NCI-H1105 treated with DMSO at 0.1 percent for 48 hours (cell line): Measurements from ENCODE around the gene AMBP.

Source experiments
- DNase-seq: peaks from one replicate; lab custom pipeline; 2025; lab: John Stamatoyannopoulos, UW

Gene AMBP

DNA sequence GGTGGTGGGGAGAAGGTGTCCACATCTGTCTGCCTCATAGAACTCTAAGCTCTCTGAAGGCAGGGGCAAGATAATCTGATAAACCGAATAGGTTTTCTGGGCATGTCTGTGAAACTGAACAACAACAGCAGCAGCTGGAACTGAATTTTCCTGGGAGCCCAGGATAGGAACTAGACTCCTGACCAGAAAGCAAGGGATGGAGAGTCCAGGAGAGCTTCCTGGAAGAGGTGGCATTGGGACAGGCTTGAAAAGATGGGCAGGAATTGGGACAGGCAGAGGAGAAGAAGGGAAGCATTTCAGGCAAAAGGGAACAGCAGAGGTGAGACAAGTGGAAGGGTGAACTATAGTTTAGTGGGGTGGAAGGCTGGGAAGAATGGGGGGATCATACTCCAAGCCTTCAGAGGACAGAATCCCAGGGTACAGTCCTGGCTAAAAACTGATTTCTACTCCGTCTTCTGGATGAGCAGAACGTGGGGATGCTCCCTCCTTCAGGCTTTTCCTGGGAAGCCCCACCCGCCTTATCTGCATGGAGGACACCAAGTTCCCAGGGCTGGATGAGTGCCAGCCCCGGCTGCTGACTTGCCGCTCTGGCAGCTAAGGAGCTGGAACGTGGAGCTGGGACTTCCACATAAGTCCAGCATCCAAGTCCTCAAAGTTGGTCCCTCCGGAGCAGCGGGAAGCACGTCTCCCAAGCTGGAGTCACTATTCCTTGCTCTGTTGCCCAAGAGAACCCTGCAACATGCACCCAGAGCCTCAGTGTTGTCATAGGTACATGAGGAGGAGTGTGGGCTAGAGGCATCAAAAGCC lies 34.9 kb upstream of the AMBP start:
- DNase-seq: no peak

DNA sequence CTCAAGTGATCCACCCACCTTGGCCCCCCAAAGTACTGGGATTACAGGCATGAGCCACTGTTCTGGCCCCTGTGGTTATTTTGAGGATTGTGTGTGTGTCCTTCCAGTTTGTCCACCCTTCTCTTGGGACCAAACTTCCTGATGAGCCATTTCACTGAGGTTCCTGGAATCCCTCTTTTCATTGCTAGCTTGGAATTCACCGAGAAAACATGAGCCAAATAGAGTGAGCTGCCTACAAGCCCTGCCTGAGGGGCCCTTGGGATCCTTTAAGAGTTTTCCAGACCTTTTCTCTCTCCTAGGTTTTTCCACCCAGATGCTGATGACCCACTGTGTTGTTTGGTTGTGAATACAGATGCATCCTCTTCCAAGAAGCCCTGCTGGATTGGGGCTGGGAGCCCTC lies 34.2 kb upstream of the AMBP start:
- DNase-seq: no peak

DNA sequence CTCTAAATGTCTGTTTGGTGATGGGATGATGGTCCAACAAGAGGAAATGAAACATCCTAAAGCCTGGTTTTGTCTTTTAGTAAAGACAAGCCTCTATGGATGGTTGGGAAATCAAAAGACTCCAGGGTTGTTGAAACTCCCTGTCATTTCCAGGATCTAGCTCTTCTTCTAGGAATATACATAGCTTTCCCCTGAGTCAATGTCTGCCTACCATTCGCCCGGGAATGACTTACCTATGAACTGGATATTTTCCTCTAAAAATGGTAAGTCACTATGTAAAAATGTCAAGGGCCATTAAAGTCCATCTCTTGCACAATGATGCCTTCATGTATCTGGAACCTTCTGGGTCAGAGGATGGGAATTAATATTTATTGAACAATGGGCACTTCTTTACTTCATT lies 32.1 kb upstream of the AMBP start:
- no peak for DNase-seq

DNA sequence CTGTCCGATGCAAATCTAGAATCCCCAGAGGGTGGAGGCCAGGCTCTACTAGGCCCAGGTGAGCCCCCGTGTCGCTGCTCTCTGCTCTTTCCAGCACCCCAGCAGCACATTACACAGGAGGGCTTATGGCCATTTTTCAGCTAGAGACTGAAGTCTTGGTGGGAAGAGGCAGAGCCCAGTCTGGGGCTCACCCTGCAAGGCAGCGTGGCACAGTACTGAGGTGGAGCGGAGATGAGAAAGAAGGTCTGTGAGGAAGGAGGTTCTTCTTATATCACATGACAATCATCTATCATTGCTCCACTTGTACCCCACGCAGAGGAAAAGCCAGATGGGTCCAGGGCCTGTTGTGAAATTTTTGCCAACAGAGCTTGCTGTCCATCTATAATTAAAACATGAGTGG lies 31.0 kb upstream of the AMBP start:
- no peak for DNase-seq

DNA sequence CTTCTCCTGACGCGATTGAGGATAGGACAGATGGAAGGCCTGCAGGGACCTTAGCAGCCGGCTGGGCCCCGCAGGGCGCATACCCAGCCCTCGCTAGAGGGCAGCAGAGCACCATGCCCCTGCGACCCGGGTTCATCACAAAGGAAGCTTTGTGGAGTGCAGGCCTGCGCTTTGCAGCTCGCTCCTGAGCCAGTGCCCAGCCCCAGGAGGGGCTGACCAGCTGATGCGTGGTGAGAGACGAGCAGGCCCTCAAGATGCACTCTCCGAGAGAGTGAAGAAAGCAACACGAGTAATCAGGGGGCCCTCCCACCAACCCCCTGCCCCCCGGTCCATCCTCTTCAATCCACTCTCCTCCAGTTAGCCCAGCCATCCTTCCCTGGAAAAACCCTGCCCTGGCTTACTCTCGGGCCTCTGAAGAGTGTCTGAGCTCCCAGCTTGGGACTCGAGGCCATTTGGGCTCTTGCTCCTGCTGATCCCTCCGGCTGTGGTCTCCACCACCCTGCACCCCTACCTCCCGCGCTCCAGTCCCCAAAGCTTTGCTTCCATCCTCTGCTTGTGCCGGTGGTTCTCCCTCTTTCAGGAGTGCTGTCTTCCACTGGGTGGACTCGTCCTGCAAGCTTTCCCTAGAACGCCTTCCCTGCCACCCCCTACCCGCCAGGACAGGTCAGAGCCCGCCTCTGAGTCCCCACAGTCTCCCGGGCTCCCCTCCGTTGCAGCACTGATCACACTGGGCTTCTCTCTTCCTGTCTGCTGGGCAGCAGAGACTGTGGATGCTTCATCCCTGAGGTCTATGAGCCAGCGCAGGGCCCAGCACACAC lies 30.1 kb upstream of the AMBP start:
- peak; percentile 45 for DNase-seq

DNA sequence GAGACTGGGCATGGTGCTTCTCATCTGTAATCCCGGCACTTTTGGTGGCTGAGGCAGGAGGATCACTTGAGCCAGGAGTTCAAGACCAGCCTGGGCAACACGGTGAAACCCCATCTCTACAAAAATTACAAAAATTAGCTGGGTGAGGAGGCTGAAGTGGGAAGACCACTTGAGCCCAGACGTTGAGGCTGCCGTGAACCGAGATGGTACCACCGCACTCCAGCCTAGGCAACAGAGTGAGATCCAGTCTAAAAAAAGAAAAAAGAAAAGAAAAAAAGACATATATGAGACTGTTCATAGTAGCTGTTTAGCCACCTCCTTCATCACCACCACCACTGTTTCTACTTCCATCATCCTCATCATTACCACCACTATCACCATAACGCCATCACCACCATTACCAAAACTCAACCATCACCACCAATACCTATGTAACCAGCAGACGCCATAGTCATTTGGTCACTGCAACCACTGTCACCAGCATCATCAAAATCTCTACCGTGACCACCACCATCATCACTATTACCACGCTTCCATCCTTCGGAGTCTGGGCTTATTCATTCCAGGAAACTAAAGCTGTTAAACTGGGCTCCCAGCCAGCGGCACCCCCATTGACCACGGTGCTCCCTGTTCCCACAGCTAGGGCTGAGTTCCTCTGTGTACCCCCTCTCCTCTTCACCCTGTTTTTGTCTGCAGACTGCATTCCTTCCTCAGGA lies 29.3 kb upstream of the AMBP start:
- no peak for DNase-seq

DNA sequence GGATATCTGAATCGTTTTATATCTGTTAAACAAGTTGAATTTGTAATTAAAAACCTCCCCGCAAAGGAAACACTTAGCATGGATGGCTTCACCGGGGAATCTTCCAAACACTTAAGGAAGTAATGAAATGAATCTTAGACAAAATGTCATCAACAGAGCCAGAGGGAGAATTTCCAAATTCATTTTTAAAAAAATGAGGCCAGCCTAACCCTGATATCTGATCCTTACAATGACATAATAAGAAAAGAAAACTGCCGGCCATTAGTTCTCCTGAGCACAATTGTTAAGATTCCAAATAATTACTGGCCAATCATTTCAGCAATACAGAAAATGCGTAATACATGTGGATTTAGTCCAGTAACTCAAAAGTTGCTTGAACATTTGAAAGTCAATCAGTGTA lies 27.1 kb upstream of the AMBP start:
- DNase-seq: no peak

DNA sequence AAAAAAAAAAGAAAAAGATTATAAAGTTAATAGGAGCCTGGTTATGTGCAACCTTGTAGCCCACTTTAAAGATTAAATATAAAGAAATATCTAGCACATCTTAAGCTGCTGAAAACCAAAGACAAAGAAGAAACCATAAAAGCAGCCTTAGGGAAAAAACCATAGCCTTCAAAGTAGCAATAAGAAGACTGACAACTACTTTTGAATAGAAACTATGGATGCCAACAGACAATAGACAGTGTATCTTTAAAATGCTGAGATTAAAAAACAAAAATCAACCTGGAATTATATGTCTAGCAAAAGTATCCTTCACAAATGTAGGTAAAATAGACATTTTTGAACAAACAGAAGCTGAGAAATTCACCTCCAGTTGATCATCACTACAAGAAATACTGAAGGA lies 24.4 kb upstream of the AMBP start:
- no peak for DNase-seq

DNA sequence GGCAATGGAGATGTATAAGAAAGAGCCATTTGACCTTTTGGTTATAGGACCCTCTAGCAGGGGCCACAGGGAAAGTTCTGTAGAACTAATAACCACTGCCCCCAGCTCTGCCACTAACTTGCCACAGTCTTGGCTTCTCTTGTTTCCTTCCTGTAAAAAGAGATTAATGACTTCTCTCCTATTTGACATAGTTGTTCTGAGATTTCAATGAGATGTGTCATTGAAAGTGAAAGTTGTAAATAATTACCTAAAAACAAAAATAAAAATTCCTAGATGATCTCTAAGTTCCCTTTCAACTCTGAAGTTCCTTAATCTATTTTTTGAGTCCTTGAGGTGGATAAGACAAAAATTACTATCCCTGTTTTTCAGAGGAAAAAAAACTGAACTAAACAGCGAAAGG lies 22.4 kb upstream of the AMBP start:
- no peak for DNase-seq

DNA sequence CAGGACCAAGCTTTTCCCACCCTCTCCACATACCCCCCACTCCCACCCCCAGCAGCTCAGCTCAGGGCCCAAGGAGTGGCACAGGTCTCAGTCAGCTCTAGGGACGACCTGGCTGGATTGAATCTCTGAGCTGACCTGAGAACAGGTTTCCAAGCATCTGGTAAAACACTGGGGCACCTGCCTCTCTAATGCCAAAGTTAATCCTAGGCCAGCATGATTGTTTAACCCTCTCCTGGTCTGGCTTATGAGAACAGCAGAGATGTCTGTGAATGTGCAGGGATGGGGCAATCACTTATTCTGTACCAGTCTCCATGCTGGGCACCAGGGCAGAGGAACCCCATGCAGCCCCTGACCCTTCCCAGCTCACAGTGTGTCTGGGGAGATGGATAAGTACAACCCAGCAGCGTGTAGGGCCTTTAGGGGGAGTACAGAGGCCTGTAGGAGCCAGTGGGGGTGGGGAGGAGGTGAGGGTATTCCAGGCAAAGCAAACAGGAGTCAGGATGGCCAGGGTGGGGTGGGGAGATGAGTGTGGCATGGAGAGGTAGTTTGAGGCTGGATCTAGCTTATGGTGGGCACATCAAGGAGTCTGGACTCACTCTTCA lies 21.7 kb upstream of the AMBP start:
- no peak for DNase-seq

DNA sequence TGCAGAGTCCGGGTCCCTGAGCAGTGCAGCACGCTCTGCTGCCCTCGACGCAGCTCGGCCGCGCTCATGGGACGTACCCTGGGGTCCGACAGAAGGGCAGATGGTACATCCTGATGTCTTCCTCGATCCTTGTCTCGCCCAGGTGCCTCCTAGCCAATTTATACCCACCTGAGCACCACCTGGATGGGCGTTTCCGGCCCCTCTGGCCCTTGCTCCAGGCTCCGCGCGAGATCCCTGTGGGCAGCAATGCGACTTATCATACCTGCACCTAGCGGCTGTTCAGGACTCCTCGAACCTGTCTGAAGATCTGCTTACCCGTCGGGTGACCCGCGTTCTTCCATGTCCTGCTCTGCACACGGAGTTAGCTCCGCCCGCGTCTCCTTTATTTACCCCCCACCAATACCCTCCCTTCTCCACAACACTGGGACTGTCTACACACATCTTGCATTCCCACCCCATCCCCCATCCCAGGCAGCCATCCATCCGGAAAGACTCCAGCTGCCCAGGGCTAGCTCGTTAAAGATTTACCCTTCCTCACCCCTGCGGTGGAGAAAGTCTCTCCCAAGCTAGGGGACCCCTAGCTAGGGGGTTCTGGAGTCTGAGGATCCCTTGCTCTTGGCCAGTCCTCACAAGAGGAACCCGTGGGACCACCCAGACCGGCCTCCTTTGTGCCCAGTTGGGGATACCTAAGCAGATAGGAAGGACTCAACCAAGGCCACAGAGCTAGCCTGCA lies 21.0 kb upstream of the AMBP start, which contains the start of gene KIF12:
TSS of gene KIF12 (minus strand) at position 357 of the 733 bp plus-strand sequence. CDS start at position 341, 16 bp downstream.
- DNase-seq: no peak

DNA sequence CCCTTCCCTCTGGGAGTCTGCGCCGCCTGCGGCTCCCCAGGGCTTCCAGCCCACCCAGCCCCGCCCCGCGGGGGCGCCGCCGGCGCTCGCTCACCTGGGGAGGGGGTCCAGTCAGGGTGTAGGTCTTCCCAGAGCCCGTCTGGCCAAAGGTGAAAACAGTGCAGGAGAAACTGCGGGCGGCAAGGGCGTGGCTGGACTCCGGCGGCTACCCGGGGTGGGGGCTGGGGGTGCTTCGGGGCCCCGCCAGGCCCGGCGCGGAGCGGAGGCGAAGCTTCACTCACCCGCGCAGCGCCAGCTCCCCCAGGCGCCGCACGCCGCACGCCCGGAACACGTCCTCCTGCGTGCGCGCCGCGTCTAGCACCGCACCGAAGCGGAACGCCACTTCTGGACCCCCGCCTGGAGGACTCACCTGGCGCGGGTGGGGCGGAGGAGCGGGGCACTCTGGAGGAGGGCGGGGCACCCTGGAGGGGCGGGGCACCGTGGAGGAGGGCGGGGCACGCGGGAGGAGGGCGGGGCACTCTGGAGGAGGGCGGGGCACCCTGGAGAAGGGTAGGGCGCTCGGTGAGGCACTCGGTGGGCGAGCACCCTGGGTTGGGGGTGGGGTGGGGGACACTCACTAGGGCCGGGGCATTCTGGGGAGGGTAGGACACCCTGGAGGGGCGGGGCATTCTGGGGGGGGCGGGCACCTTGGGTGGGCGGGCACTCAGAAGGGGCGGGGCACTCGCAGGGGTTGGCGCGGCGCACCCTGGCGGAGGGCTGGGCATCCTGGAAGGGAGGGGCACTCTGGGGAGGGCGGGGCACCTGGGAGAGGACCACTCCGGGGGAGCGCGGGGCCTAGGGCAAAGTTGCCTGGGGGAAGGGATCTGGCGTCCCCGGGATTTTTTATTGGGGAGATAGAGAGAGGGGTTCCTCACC lies 20.2 kb upstream of the AMBP start:
- DNase-seq: no peak

DNA sequence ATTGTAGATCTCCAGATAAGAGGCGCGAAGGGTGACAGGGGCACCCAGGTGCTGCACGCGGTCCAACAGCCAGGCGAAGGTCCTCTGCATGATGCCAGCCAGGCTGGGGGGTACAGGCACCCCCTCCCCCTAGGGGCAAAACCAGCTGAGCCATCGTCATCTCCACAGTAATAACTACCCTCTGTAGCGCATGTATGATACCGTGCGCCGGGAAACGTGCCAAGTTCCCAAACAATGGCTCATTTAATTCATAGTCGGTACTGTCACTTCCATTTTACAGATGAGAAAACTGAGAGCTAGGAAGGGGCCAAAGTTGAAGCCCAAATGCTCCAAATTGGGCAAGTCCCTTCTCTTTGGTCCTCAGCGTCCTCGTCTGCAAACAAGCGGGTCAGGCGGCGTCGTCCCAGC lies 19.5 kb upstream of the AMBP start:
- DNase-seq: no peak

DNA sequence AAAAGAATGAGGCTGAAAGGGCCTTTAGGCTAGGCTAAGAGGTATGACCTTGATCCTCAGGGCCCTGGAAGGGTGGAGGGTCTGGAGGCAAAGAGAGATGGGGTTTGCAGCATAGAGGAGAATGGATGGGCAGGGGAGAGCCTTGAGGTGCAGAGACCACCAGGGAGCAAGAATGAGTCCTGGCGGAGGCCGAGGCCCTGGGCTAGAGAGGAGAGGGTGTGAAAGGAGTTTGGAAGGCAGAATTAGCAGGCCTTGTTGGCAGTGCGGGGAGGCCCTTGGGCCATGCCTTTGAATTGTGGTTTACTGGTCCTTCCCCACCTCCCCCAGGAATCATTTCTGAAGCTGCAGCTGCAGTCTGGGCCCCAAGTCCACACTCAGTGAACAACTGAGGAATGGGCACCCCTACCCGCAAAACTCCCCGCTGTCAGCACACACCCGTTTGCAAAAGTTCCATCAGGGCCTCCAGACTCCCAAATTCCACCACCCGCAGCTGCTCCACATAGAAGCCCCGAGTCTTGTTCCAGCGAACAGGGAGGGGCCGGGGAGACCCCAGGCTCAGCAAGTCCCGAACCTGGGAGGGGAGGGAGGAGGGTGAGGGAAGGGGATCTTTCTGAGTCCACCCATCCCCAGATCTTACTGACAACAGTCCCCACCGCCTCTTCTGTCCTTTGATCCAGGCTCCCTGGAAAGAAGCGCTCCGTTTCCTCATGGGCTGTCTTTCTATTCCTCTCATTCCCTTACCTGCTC lies 18.9 kb upstream of the AMBP start:
- no peak for DNase-seq

DNA sequence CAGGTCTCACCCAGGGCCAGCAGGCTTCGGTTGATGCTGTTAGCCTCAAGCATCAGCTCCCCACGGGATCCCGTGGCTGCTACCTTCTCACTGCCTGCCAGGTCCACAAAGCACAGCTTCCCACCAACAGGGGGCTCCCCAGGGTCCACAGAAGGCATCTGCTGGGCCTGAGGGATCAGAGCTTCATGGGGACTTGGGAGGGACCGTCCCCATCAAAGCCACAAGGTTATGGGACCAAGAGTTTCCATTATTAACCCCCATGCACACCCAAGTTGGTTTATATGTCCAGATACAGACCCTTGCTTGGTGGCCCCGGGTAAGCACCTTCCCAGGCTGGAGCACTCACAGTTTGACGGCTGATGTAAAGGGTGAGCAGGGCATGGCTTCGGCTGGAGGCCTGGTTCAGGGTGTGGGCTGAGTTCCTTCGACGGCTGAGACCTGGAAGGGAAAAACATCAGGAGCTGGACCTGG lies 18.0 kb upstream of the AMBP start:
- DNase-seq: no peak

DNA sequence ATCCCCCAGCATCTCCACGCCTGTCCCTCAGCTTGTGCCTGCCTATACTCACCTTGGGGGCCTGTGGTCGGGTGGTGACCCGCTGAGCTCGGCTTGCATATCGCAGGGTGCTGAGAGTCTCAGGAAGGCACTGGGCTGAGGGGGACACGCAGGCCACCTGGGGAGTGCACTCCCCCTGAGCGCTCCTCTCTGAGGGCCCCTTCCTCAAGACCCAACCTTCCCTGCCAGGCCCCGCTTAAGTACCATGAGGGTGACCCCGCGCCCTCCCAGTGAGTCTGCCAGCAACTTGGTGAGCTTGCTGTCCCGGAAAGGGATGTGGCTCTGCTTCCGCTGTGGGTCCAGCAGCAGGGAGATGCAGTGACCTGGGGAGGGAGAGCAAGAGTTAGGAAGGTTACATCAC lies 16.9 kb upstream of the AMBP start:
- DNase-seq: no peak

DNA sequence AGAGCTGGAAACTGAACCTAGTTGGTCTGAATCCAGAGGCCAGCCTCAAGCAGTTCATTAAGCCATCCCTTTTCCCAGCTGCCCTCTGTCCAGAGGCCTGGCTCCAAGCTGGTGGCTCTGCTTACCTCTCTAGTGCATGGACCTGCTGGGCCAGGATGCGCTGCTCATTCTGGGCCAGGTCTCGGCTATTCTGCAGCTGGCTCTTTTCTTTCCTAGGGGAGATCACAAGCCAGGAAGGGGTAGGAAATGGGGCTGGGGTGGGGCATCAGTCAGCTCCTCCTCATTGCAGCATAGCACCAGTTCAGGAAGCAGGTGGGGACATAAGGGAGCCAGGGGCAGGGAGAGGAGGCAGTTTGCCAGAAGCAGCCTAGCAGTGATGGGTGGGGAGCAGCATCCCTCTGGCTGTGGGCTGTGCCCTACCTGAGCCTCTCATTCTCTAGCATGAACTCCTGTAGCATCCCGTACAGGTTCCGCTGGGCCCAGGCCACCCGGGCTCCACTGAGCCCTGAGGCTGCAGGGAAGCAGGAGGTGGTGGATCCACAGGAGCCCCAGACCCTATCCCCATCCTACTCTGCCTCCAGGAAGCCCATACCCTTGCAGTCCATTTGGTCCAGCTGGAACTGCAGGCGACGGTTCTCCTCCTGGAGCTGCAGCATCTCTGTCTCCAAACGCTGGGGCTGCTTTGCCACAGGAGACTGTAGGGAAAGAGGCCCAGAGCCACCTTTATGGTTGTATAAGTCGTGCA lies 15.8 kb upstream of the AMBP start:
- DNase-seq: no peak

DNA sequence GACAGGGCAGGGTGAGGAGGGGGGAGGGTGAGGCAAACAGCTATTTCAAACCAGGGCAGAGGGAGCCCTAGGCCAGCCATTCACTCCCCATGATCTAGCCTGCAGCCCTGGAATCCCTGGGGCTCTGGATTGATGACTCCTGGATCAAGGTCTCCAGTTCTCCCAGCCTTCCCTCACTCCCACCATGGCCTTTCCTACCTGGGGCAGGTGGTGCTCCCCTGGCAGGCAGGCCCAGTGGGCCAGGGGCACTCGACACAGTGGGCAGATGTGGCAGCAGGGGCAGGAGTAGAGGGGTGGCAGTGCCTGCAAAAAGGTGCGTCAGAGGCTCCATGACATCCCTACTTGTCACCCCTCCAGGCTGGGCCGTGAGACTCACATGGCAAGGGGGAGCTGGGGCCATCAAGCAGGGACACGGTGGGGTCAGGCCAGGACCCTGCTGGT lies 15.0 kb upstream of the AMBP start:
- no peak for DNase-seq

DNA sequence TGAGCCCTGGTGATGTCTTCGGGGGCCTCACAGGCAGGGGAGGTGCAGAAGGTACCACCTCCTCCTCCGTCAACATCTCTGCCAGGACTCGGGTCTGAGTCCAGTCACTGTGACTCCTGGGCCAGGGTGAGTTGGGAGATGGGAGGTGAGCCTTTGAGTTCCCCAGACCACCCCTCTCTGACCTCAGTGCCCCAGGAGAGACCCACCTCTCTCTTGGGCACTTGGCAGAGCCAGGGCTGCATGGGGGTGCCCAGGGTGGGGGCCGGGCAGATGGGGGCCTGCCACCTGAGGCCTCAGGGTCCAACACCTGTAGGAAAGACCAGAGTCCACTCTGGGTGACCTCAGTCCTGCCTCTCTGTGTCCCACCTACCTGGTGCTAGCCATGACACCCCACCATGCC lies 14.2 kb upstream of the AMBP start:
- DNase-seq: no peak
